HG03196 (cell line): ENCODE measurements around the gene HORMAD2.
"Not testable (repeated sequence)": the region's sequence is repeated elsewhere in the genome, so short reads cannot be mapped to it uniquely, and the experiment has no call there.

Source experiments
- ATAC-seq: cut with Tn5 transposase; IDR thresholded peaks from one replicate; pipeline ENCODE4 v1.9.1; 2021; ENCODE audit not compliant: unreplicated experiment

Gene HORMAD2

GRCh38 chr22:30188911-30189310, 108.6 kb downstream of the HORMAD2 start:
- ATAC-seq, result no peak

GRCh38 chr22:30190574-30190973, 110.3 kb downstream of the HORMAD2 start:
- no peak for ATAC-seq

- ATAC-seq, result no peak
Observed at GRCh38 chr22:30191040-30191701, 110.9 kb downstream of the HORMAD2 start.

GRCh38 chr22:30192427-30192826, 112.2 kb downstream of the HORMAD2 start:
- ATAC-seq, result no peak

- ATAC-seq, result no peak
Observed at GRCh38 chr22:30193031-30193775, 112.9 kb downstream of the HORMAD2 start.

- no peak for ATAC-seq
Observed at GRCh38 chr22:30195245-30196140, 115.2 kb downstream of the HORMAD2 start.

- no peak for ATAC-seq
Observed at GRCh38 chr22:30196141-30196879, 116.0 kb downstream of the HORMAD2 start.

GRCh38 chr22:30196880-30197336, 116.6 kb downstream of the HORMAD2 start:
- ATAC-seq, result no peak

GRCh38 chr22:30197389-30197788, 117.1 kb downstream of the HORMAD2 start:
- ATAC-seq, result no peak

GRCh38 chr22:30198152-30198825, 118.0 kb downstream of the HORMAD2 start:
- no peak for ATAC-seq

- no peak for ATAC-seq
Observed at GRCh38 chr22:30198921-30199320, 118.7 kb downstream of the HORMAD2 start.

- ATAC-seq, result not testable (repeated sequence)
Observed at GRCh38 chr22:30200905-30201304, 120.6 kb downstream of the HORMAD2 start.

GRCh38 chr22:30201945-30202344, 121.7 kb downstream of the HORMAD2 start:
- no peak for ATAC-seq

GRCh38 chr22:30202531-30203006, 122.3 kb downstream of the HORMAD2 start:
- ATAC-seq, result no peak

- ATAC-seq, result no peak
Observed at GRCh38 chr22:30204015-30204741, 123.9 kb downstream of the HORMAD2 start.

GRCh38 chr22:30204742-30205111, 124.5 kb downstream of the HORMAD2 start:
- no peak for ATAC-seq

GRCh38 chr22:30205281-30206115, 125.2 kb downstream of the HORMAD2 start:
- no peak for ATAC-seq

- no peak for ATAC-seq
Observed at GRCh38 chr22:30206944-30207343, 126.7 kb downstream of the HORMAD2 start.
